Right lobe of liver (tissue), 6 donors: ENCODE data around the gene SLC12A9. TPM values are rescaled to one million over a fixed set of nuclear protein-coding genes. Genes with fewer than 3 reads are reported as not detected.

Experiments
- ATAC-seq, 4 donors: fragments of 200-7000 bp; cut with Tn5 transposase; one replicate each; pipeline ENCODE4 v1.9.1; 2020; ENCODE audit warnings: mild to moderate bottlenecking in 4 of 4, moderate library complexity in 4 of 4
- DNase-seq, 3 donors: peaks; one replicate each; pipeline ENCODE4 v3.0.0-alpha.2; 2020
- H3K27ac ChIP-seq, 3 donors: fragments of 200-600 bp; one replicate each; pipeline ENCODE4 v1.8.0; 2022
- H3K27me3 ChIP-seq, 2 donors: fragments of 200-600 bp; one replicate each; pipeline ENCODE4 v1.8.0; 2022
- H3K36me3 ChIP-seq, 4 donors: fragments of 200-600 bp; sonication (generic) in 1 of 4; one replicate each; pipeline versions ENCODE4 v1.5.1 to v1.8.0; 2017 to 2022; ENCODE audit warnings: control low read depth in 1 of 4
- H3K4me1 ChIP-seq, 4 donors: fragments of 200-600 bp; sonication (generic) in 1 of 4; one replicate each; pipeline versions ENCODE4 v1.5.1 to v1.8.0; 2017 to 2022; ENCODE audit warnings: control low read depth in 1 of 4
- H3K4me3 ChIP-seq, 3 donors: fragments of 200-600 bp; one replicate each; pipeline ENCODE4 v1.8.0; 2022
- H3K9me3 ChIP-seq, 4 donors: fragments of 200-600 bp; sonication (generic) in 1 of 4; one replicate each; pipeline versions ENCODE4 v1.5.1 to v1.8.0; 2017 to 2022; ENCODE audit warnings: control low read depth in 1 of 4
- POLR2A ChIP-seq: fragments of 450-650 bp; IDR thresholded peaks from one replicate; pipeline ENCODE4 v1.6.1; 2017; ENCODE audit warnings: antibody characterized with exemption, mild to moderate bottlenecking
- WGBS: methylation state at CpG from one replicate; pipeline ENCODE4 v1.1.6; 2018; ENCODE audit warnings: low coverage, low lambda C conversion rate; ENCODE audit not compliant: insufficient coverage; ENCODE audit errors: missing lambda C conversion rate; 5-methylcytosine and 5-hydroxymethylcytosine counted together
- intact Hi-C, 2 donors: fragments of 100-400 bp; cut with DNase I; formaldehyde crosslinking; loops; one replicate each; pipeline versions ENCODE4 v1.11.2 to v1.14.1; 2022
- total RNA-seq, 6 experiments: library from RNA; depleted of rRNA in 2 of 6; stranded (reverse); fragments of >200 nt in 2 of 6; fragmentation: NEBNext Ultra II Directional in 3 of 6; extraction: Animal tissue kit (Norgen Biotek cat#: 25700) in 3 of 6; gene quantifications; one replicate each; pipeline versions ENCODE4 v1.1.0 to v1.2.4, GENCODE V29; 2016 to 2023
- TF ChIP-seq, protein P1 (sequence below), 4 donors: fragments of 200-600 bp in 3 of 4; fragments of 450-650 bp in 1 of 4; IDR thresholded peaks; one replicate each; pipeline versions ENCODE4 v1.5.1 to v1.8.0; 2016 to 2022; ENCODE audit warnings: antibody characterized with exemption in 4 of 4, mild to moderate bottlenecking in 2 of 4
- donor health status: DM: no; HTN: yes; CAD: no.
- donor health status: DM: no; HTN: no; CAD: no.
- donor health status: DM: no; HTN: no; CAD: no.
- donor health status: DM: no; HTN: yes; CAD: no.
- donor health status: DM: no; HTN: yes; CAD: no.

The SLC12A9 gene
- total RNA-seq, 6 experiments from 2014 or later, result 7.1 to 10.6 (median 9.2) TPM

DNA sequence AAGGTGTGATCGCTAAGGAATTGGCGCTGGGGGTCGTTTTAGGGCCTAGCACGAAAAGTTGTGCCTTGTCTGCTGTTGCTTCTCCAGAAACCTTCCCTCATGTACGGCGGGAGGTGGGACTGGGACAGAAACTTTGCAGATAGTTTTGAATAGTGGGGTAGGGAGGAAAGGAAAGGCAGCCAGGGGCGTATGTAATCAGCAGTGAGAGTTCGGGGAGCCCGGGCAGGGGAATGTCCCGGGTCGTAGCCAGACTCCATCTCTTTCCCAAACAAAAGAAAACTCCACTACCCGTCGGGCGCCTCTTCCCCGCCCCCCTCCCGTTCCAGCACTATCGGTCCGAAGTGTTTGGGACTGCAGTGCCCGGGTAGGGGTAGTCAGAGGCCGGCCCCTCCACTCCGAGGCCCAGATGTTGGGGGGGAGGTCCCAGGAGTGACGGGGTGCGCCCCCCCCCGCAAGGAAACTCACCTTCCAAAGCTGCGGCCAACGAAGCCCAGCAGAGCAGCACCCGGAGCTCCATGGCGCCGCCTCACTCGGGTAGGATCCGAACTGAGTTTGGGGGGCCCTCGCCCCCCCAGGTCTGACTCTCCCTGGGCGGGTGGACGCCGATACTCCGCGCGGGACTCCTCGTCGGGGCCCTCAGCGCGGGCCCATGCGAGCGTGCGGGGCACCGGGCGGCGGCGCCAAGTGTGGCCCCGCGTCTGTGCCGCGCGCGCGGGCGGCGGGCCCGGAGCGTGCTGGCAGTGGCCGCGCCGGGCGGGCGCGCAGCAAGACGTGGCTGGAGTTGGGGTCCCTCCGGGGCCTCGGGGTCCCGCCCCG, 25.8 kb upstream of the SLC12A9 start:
- DNase-seq (peak; percentile 49 to 63 (median 52)), ATAC-seq (peak in 2 of 4 donors; percentile 0 to 1)
- TF ChIP-seq, protein P1, sequence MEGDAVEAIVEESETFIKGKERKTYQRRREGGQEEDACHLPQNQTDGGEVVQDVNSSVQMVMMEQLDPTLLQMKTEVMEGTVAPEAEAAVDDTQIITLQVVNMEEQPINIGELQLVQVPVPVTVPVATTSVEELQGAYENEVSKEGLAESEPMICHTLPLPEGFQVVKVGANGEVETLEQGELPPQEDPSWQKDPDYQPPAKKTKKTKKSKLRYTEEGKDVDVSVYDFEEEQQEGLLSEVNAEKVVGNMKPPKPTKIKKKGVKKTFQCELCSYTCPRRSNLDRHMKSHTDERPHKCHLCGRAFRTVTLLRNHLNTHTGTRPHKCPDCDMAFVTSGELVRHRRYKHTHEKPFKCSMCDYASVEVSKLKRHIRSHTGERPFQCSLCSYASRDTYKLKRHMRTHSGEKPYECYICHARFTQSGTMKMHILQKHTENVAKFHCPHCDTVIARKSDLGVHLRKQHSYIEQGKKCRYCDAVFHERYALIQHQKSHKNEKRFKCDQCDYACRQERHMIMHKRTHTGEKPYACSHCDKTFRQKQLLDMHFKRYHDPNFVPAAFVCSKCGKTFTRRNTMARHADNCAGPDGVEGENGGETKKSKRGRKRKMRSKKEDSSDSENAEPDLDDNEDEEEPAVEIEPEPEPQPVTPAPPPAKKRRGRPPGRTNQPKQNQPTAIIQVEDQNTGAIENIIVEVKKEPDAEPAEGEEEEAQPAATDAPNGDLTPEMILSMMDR (IDR thresholded peaks at IDR 0.05), result no peak
- TF ChIP-seq POLR2A, result no peak
- Histone ChIP-seq H3K36me3 (peaks cover 0 to 18% (median 5%) of the 10 kb centered on the region in 4 donors), H3K4me1 (peaks cover 0 to 65% (median 13%) of the 10 kb centered on the region in 4 donors), H3K4me3 (peak overlapping the region; percentile 69 to 84 (median 70)), H3K27ac (peak overlapping the region; percentile 56 to 79 (median 63)), H3K27me3 (no peaks in the 10 kb centered on the region), H3K9me3 (no peaks in the 10 kb centered on the region)
- intact Hi-C loops, result no loop called here
- WGBS, result 3% methylated on average over 9 of the region's 71 CpGs

DNA sequence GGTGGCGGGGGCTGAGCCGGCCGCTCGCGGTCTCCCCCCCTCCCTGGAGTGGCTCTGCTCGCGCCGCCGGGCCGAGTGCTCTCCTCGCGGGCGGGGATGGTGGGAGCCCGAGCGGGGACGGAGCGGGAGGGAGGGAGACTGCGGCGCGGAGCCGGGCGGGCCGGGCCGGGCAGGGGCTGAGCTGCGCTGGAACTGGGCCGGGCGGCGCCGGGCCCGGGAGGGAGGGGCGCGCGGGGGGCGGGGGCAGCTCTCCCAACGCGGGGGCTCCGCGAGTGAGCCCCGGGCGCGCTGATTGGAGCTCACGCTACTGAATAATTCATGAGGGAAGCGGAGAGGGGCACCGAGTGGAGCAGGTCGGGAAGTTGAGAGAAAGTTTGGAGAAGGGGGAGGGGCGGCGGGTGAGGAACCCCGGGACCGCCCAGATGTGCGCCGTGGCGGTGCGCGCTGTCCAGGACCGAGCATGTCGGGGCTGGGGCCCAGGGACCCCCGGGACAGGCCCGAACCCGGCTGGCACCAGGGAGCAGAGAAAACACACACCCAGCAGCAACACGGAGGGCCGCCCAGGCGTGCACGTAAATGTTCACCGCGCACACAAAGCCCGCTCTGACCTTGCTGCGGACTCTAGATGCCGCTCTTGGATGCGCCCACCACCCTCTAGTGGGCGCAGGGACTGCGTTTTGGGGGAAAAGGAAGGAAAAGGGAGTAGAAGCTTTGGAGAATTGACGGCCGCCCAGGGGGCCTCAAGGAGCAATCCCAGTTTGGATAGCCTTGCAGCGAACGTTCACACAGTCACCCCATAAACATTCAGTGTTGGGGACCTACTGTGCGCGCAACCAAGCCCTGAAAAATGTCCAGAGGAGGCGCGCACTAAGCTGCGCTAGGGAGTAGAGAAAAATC, 24.9 kb upstream of the SLC12A9 start, which contains the start of gene EPHB4:
Gene EPHB4, minus strand, starts transcription at position 194 of the 897 bp plus-strand sequence. CDS start 493 bp downstream, outside the sequence.
- TF ChIP-seq, protein P1 (IDR thresholded peaks at IDR 0.05), result peak; percentile 22 to 36 (median 24)
- TF ChIP-seq POLR2A, result peak; percentile 39
- Histone ChIP-seq H3K27ac (peak within 1 kb of the TSS; percentile 58 to 79 (median 63)), H3K27me3 (no peaks in the 10 kb centered on the region), H3K4me1 (peaks cover 0 to 64% (median 16%) of the 10 kb centered on the region in 4 donors), H3K9me3 (no peaks in the 10 kb centered on the region), H3K4me3 (peak within 1 kb of the TSS; percentile 69 to 84 (median 70)), H3K36me3 (peaks cover 0 to 10% (median 5%) of the 10 kb centered on the region in 4 donors)
- intact Hi-C loops, result no loop called here
- 2% methylated on average over 19 of the region's 80 CpGs for WGBS
- ATAC-seq (peak; percentile 69 to 83 (median 74)), DNase-seq (peak; percentile 90 to 96 (median 95))

DNA sequence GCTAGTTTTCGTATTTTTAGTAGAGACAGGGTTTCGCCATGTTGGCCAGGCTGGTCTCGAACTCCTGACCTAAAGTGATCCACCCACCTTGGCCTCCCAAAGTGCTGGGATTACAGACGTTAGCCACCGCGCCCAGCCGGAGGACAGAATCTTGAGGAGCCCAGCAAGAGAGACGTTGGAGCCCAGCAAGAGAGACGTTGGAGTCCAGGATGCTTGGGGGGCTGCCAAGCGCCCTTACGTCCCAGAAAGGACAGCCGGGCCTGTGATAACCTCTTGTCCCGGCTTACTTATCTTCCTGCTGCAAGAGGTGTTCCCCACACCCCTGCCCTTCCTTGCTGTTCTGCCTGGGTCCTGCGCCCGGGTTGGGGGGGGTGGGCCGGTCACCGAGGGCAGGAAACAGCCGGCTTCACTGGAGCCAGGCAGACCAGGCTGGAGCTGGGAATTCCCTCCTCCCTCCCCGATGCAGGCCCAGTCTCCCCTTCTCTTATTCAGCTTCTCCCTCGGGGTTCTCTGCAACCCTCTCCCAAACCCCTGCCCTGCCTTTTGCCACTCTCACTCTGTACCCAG, 23.3 kb upstream of the SLC12A9 start:
- DNase-seq (peak; percentile 79 to 92 (median 88)), ATAC-seq (peak; percentile 33 to 51 (median 42))
- intact Hi-C loops, result no loop called here
- Histone ChIP-seq H3K9me3 (no peaks in the 10 kb centered on the region), H3K36me3 (no peaks in the 10 kb centered on the region), H3K4me3 (no peak overlapping the region), H3K27ac (peak overlapping the region in 2 of 3 donors; percentile 26 to 76), H3K27me3 (no peaks in the 10 kb centered on the region), H3K4me1 (peaks cover 0 to 58% (median 19%) of the 10 kb centered on the region in 4 donors)
- TF ChIP-seq, protein P1 (IDR thresholded peaks at IDR 0.05), result no peak
- TF ChIP-seq POLR2A, result no peak
- WGBS, result 20% methylated on average over 11 of the region's 20 CpGs

DNA sequence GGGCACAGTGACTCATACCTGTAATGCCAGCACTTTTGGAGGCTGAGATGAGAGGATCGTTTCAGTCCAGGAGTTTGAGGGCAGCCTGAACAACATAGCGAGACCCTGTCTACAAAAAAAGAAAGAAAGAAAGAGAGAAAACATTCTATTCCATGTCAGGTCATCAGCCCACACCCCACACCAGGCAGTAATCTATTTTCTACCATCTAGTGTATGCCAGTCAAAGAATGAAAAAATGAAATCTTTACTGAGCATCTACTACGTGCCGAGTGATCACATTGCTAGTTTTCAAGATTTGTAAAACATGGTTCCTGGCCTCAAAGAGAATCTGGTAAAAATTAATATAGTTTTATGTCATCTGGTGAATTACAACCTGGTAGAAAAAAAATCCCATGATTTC, 22.1 kb upstream of the SLC12A9 start:
- intact Hi-C loops, result no loop called here
- Histone ChIP-seq H3K36me3 (no peaks in the 10 kb centered on the region), H3K4me1 (peaks cover 0 to 57% (median 21%) of the 10 kb centered on the region in 4 donors), H3K27me3 (no peaks in the 10 kb centered on the region), H3K27ac (peak overlapping the region in 1 of 3 donors; percentile 76), H3K9me3 (no peaks in the 10 kb centered on the region), H3K4me3 (no peak overlapping the region)
- ATAC-seq (no peak), DNase-seq (no peak)
- no peak for TF ChIP-seq POLR2A
- TF ChIP-seq, protein P1 (IDR thresholded peaks at IDR 0.05), result no peak
- 43% methylated on average over 3 of the region's 4 CpGs for WGBS
